Measurements from ENCODE around the gene ADM2. TPM values are rescaled to one million over a fixed set of nuclear protein-coding genes. Genes with fewer than 3 reads are reported as not detected.

Gene ADM2
- total RNA-seq, 2 donors from 2014 or later, result 4.0 to 4.2 TPM

DNA sequence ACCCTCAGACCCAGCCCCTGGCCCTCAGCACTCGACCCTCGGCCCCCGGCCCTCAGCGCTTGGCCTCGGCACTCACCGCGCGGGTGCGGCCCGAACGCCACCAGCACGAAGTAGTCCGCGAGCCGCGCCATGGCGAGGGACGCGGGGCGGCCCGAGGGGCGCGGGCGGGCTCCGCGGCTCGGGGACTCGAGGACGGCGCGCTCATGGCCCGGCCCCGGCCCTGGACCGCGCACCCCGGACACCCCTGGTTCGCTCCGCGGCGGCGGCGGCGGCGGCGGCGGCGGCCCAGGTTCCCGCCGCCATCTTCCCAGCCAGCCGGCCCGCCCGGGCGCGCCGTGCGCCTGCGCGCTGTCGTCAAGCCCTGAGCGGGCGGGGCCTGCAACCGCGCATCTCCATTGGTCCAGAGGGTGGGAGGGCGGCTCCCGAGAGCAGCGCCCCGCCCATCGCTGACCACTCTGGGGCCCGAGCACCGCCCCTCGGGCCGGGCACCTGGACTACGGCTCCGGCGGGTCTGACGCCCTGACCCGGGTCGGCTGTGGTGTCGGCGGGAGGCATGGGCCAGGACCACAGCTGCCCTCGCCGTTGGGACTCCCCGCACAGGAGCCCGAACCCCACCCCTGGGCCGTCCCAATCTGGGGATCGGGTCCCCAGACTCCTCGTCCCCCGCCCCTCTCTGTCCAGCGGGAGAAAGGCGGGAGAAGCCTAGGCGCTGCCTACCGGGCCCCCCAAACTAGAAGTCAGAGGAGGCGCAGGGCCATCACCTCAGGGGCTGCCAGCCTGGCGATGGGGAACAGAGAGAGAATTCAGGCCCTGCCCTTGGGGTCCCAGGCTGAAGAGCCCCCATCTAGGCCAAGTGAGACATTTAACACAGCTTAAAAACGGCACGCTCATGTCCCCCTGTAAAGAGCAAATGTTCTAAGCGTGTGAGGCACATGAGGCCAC is 6.4 kb upstream of the ADM2 start, which contains the start of gene SBF1:
SBF1 (minus strand) TSS at position 326 of the 942 bp plus-strand sequence; CDS start at position 131, 195 bp downstream.
- peak within 1 kb of the TSS; percentile 74 for H3K4me3 Mint-ChIP-seq
- peaks cover 9% of the 10 kb centered on the region for H3K27me3 ChIP-seq (ENCODE audit: control insufficient read depth, insufficient read depth, low read length, poor library complexity, severe bottlenecking)
- H3K4me1 ChIP-seq (ENCODE audit: control insufficient read depth, insufficient read depth, low read length), result peaks cover 14% of the 10 kb centered on the region
- TF ChIP-seq, protein P1, sequence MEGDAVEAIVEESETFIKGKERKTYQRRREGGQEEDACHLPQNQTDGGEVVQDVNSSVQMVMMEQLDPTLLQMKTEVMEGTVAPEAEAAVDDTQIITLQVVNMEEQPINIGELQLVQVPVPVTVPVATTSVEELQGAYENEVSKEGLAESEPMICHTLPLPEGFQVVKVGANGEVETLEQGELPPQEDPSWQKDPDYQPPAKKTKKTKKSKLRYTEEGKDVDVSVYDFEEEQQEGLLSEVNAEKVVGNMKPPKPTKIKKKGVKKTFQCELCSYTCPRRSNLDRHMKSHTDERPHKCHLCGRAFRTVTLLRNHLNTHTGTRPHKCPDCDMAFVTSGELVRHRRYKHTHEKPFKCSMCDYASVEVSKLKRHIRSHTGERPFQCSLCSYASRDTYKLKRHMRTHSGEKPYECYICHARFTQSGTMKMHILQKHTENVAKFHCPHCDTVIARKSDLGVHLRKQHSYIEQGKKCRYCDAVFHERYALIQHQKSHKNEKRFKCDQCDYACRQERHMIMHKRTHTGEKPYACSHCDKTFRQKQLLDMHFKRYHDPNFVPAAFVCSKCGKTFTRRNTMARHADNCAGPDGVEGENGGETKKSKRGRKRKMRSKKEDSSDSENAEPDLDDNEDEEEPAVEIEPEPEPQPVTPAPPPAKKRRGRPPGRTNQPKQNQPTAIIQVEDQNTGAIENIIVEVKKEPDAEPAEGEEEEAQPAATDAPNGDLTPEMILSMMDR (conservative IDR thresholded peaks at IDR 0.05), result no peak
- no peaks in the 10 kb centered on the region for H3K9me3 ChIP-seq (ENCODE audit: control insufficient read depth, low read length)
- H3K27me3 Mint-ChIP-seq (ENCODE audit: insufficient read depth), result peaks cover 38% of the 10 kb centered on the region
- peak within 1 kb of the TSS; percentile 74 for H3K27ac Mint-ChIP-seq
- H3K9ac ChIP-seq (ENCODE audit: extremely low read depth, low read length, poor library complexity, severe bottlenecking), result peak within 1 kb of the TSS; percentile 54
- no peaks in the 10 kb centered on the region for H3K9me3 Mint-ChIP-seq
- peak; percentile 97 for DNase-seq
- H3K4me1 Mint-ChIP-seq, result peaks cover 25% of the 10 kb centered on the region
- H3K4me3 ChIP-seq (ENCODE audit: low read length), result peak within 1 kb of the TSS; percentile 85
- H3K27ac ChIP-seq (ENCODE audit: low read depth, low read length), result no peak within 1 kb of the TSS
- 5% methylated on average over 34 to 97 of the region's 97 CpGs for WGBS, 2 experiments (ENCODE audit: insufficient coverage in 1 of 2, insufficient read length in 1 of 2)
- no peaks in the 10 kb centered on the region for H3K36me3 Mint-ChIP-seq (ENCODE audit: low read depth)
- H3K36me3 ChIP-seq (ENCODE audit: control insufficient read depth, insufficient read depth, low read length), result no peaks in the 10 kb centered on the region

DNA sequence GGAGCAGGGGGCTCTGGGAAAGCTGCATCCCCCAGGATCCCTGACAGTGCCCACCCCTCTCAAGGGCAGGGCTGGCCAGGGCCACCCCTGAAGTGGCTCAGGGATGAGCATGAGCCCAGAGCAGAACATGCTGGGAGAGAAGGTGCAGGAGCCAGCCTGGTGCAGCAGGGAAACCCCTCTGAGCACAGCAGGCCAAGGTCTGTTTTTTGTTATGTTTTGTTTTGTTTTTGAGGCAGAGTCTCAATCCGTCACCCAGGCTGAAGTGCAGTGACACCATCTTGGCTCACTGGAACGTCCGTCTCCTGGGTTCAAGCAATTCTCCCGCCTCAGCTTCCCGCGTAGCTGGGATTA is 5.7 kb upstream of the ADM2 start:
- peaks cover 44% of the 10 kb centered on the region for H3K27me3 Mint-ChIP-seq (ENCODE audit: insufficient read depth)
- Histone ChIP-seq H3K4me1 (ENCODE audit: control insufficient read depth, insufficient read depth, low read length) (peaks cover 8% of the 10 kb centered on the region), H3K36me3 (ENCODE audit: control insufficient read depth, insufficient read depth, low read length) (no peaks in the 10 kb centered on the region), H3K9me3 (ENCODE audit: control insufficient read depth, low read length) (no peaks in the 10 kb centered on the region), H3K4me3 (ENCODE audit: low read length) (no peak overlapping the region), H3K27me3 (ENCODE audit: control insufficient read depth, insufficient read depth, low read length, poor library complexity, severe bottlenecking) (peaks cover 15% of the 10 kb centered on the region), H3K27ac (ENCODE audit: low read depth, low read length) (no peak overlapping the region), H3K9ac (ENCODE audit: extremely low read depth, low read length, poor library complexity, severe bottlenecking) (no peak overlapping the region)
- peaks cover 19% of the 10 kb centered on the region for H3K4me1 Mint-ChIP-seq
- H3K36me3 Mint-ChIP-seq (ENCODE audit: low read depth), result no peaks in the 10 kb centered on the region
- H3K9me3 Mint-ChIP-seq, result no peaks in the 10 kb centered on the region
- TF ChIP-seq, protein P1 (conservative IDR thresholded peaks at IDR 0.05), result no peak
- 94 to 98% methylated on average over 5 to 6 of the region's 6 CpGs for WGBS, 2 experiments (ENCODE audit: insufficient coverage in 1 of 2, insufficient read length in 1 of 2)
- H3K27ac Mint-ChIP-seq, result no peak overlapping the region
- H3K4me3 Mint-ChIP-seq, result peak overlapping the region; percentile 74
- no peak for DNase-seq

DNA sequence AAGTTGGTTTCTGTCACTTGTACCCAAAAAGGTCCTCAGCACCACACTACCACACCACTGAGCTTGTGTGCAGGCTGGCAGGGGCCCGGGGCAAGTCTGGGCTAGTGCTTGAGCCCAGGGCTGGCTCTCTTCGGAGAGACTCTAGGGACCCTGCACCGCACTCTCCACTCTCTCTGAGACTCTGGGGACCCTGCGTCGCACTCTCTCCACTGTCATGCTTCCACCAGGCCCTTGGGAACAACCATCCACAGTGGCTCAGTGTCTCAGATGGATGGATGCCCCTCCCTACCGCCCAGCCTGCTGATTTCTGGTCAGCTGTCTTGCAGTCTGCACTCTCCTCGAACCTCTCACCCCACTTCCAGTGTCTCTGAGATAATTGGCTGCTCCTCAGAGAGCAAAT is 4.5 kb upstream of the ADM2 start:
- no peak overlapping the region for H3K4me3 ChIP-seq (ENCODE audit: low read length)
- no peaks in the 10 kb centered on the region for H3K36me3 ChIP-seq (ENCODE audit: control insufficient read depth, insufficient read depth, low read length)
- Mint-ChIP-seq H3K27me3 (ENCODE audit: insufficient read depth) (peaks cover 48% of the 10 kb centered on the region), H3K4me3 (no peak overlapping the region), H3K9me3 (no peaks in the 10 kb centered on the region), H3K36me3 (ENCODE audit: low read depth) (no peaks in the 10 kb centered on the region), H3K27ac (no peak overlapping the region), H3K4me1 (peaks cover 15% of the 10 kb centered on the region)
- DNase-seq, result no peak
- 89 to 95% methylated on average over 7 of the region's 7 CpGs for WGBS, 2 experiments (ENCODE audit: insufficient coverage in 1 of 2, insufficient read length in 1 of 2)
- no peaks in the 10 kb centered on the region for H3K9me3 ChIP-seq (ENCODE audit: control insufficient read depth, low read length)
- H3K27me3 ChIP-seq (ENCODE audit: control insufficient read depth, insufficient read depth, low read length, poor library complexity, severe bottlenecking), result peaks cover 20% of the 10 kb centered on the region
- H3K4me1 ChIP-seq (ENCODE audit: control insufficient read depth, insufficient read depth, low read length), result peaks cover 5% of the 10 kb centered on the region
- H3K9ac ChIP-seq (ENCODE audit: extremely low read depth, low read length, poor library complexity, severe bottlenecking), result no peak overlapping the region
- H3K27ac ChIP-seq (ENCODE audit: low read depth, low read length), result no peak overlapping the region
- TF ChIP-seq, protein P1 (conservative IDR thresholded peaks at IDR 0.05), result no peak

All from endodermal cell (in vitro differentiated cells).